GM18508 (cell line): ENCODE results near the gene EIF4B.
"Not testable (repeated sequence)": the region's sequence is repeated elsewhere in the genome, so short reads cannot be mapped to it uniquely, and the experiment has no call there.

ENCODE experiments used
- ATAC-seq: cut with Tn5 transposase; IDR thresholded peaks from one replicate; pipeline ENCODE4 v1.9.1; 2021; ENCODE audit warnings: moderate number of reproducible peaks; ENCODE audit not compliant: insufficient read depth, unreplicated experiment

EIF4B gene

DNA sequence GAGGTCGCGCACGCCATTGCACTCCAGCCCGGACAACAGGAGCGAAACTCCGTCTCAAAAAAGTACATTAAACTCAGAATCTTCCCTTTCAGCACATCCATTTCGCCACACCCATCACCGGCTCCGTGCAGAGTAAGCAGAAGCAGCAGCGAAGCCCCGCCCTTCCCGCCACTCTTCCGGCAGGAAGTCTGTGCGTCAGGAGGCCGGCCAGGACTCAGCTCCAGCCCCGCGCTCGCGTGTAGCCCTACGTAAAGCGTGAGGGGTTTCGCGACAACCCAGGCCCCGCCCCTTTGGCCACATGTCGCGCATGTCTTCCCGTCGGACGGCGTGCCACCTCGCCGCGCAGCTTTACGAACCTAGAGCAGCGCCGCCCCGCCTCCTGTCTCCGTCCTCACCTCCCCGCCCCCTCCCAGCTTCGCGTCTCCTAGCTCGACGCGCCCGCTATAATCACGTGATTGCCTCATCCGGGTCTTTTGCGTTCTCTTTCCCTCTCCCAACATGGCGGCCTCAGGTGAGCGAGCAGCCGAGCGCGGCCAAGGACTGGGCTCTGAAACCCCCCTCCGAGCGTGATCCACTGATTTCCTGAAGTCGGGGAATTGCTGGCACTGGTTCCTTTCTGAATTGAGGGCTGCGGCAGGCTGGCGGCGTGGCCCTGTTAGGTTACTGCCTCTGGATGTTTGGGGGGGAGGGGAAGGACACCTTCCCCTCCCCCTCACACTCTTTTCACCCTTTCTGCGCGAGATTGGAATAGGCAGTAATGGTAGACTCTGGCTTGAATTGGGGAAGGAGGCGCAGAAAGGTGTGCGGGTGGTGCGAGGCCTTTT lies at the start of gene EIF4B:
EIF4B (plus strand) TSS at position 471 of the 824 bp plus-strand sequence; CDS start at position 499, 28 bp downstream.
- ATAC-seq = peak; percentile 85

- ATAC-seq = no peak
These were observed 49.3 kb upstream of the EIF4B start for GRCh38 chr12:52956987-52957386.

- ATAC-seq = no peak
These were observed 41.5 kb upstream of the EIF4B start for GRCh38 chr12:52964556-52965336.

GRCh38 chr12:52965337-52965731 lies 40.9 kb upstream of the EIF4B start:
- ATAC-seq = no peak

- ATAC-seq = no peak
These were observed 37.0 kb upstream of the EIF4B start for GRCh38 chr12:52969166-52969795.

- ATAC-seq = no peak
These were observed 36.3 kb upstream of the EIF4B start for GRCh38 chr12:52969828-52970569.

- ATAC-seq = no peak
These were observed 34.5 kb upstream of the EIF4B start for GRCh38 chr12:52971679-52972329.

DNA sequence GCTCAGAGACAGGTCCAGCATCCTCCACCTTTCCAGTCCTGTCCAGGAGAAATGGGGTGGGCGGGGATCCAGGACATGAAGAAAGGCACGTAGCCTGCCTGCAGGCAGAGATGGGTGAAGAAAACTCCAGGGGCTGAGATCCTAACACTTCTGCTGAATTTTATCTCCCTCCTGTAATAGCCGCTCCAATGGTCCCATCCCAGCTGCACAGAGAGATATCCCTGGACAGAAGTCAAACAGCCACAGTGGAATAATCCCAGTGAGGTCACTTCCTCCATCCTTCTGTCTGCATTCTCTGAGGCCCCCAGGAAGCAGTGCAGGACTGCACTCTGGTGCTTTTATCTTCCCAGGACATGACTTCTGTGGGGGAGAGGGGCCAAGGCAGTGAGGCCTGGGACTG lies 31.1 kb upstream of the EIF4B start:
- ATAC-seq = no peak

DNA sequence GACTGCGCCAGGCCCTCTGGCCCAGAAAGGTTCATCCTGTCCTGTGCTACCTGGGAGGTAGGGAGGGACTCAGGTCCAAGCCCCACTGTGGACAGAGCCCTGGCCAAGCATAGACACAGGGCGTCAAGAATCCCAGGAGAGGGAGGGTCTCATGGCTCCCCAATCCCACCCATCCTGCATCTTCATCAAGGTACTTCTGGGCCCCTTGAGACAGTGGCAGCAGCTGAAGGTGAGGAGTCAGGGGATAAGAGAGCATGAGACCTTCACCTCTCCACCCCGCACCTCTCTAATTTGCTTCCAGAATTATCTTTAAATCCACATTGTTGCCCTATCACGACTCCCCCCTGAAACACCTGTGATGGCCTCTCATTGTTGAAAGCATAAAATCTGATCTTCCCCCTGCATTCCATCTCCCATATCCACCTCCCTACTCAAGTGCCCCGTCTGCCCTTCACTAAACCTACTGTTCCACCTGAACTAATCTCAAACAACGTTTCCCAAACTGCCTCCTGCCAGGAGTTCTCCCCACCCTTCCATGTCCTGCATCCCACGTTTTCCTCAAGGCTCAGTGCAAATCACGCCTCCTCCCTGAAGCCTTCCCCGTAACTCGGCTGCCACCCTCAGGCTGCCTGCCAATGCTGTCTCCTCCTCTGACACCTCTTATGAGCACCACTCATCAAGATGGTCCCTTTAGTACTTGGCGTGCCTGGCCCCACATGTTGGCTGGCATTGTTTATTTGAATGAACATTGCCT lies 30.3 kb upstream of the EIF4B start:
- no peak for ATAC-seq

- no peak for ATAC-seq
These were observed 29.6 kb upstream of the EIF4B start for GRCh38 chr12:52976574-52977071.

DNA sequence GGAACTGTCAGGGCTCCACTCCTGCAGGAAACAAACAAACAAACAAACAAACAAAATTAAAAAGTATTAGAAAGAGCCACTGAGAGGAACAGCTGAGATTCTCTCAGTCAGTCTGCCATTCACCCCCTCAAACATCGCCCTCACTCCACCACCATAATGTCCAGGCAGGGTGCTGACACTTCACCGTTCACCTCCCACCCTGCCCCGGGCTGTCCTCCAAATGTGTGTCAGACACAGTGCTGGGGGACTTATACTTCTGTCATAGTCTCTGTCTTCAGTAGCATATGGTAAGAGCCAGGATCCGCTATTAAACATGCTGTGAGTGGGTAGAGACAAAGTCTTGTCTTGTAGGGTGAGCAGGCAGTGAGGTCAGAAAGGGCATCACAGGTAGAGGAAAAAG lies 29.1 kb upstream of the EIF4B start:
- no peak for ATAC-seq

- no peak for ATAC-seq
These were observed 26.1 kb upstream of the EIF4B start for GRCh38 chr12:52980096-52980649.

DNA sequence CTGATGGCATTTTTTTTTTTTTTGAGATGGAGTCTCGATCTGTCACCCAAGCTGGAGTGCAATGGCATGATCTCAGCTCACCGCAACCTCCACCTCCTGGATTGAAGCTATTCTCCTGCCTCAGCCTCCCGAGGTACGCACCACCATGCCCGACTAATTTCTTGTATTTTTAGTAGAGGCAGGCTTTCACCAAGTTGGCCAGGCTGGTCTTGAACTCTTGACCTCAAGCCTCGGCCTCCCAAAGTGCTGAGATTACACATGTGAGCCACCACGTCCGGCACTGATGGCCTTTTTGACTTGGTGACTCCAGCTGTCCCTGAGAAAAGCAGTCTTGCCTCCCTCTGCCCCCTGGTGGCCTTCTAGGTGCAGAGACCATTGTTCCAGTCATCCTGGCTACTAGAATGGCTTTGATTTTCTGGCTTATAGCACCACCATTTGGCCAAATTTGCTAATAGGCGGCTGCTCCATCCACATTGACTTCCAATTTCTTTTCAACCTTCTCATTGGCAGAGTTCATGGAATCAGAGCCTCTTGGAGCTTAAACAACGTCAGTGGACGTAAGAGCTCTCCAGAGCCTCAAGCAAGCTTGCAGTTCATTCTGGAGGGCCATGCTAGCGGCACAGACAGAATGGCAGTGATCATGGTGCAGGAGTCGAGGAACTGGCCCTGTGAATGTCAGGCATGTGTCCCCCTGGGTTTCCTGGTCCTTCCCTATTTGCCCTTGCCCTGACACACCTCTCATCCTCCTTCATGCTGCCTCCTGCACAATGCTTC lies 25.4 kb upstream of the EIF4B start:
- no peak for ATAC-seq

- ATAC-seq = no peak
These were observed 22.1 kb upstream of the EIF4B start for GRCh38 chr12:52984136-52984535.

DNA sequence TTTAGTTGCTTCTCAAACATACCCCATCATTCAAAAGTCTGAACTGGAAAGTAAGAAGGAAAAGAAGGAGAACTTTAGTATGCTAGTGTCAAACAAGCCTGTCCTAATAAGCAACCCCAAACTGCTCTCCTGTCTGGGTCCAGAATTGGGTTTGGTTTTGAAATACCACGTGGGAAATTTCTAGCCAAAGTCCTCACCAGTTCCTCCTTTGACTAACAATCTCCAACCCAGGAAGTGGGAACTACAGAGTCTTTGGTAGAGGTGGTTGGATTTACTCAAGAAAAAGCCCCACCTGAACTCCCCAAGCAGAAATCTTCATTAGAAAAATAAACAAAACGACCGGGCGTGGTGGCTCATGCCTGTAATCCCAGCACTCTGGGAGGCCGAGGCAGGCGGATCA lies 17.4 kb upstream of the EIF4B start:
- no peak for ATAC-seq

DNA sequence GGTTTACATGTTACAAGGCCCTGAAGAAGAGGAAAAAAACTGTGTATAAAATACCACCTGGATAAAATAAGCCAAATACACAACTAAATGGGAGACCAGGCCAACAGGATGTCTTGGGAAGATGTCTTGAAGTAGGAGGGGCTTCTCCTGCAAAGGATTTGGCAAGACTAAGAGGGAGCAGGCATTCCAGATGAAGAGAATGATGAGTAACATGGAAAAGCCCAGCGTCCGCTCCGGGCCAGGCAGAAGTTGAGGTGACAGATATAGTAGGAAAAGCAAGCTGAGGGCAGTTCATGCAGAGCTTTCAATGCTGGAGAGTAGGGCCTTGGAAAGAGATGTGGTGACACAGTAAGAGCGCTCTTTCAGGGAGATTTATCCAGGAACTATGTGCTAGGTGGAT lies 16.1 kb upstream of the EIF4B start:
- ATAC-seq = no peak

GRCh38 chr12:52992240-52992639 lies 14.0 kb upstream of the EIF4B start:
- ATAC-seq = not testable (repeated sequence)
